RPMI7951 (cell line): Measurements from ENCODE around the gene RAB13. TPM values are rescaled to one million over a fixed set of nuclear protein-coding genes. Genes with fewer than 3 reads are reported as not detected.

Experiments used
- DNase-seq: peaks from one replicate; pipeline ENCODE4 v3.0.0-alpha.2; 2012; ENCODE audit warnings: low read depth
- total RNA-seq: library from RNA; depleted of rRNA; stranded (reverse); fragments of >200 nt; shearing (Covaris generic); gene quantifications from 2 replicates; pipeline ENCODE4 v1.2.3, GENCODE V29; 2014

RAB13 gene
- total RNA-seq, 1 experiment from 2014 or later: 41.3 TPM

- no peak for DNase-seq
Observed at GRCh38 chr1:153956997-153957715, 29.0 kb downstream of the RAB13 start.

GRCh38 chr1:153954826-153955225, 31.3 kb downstream of the RAB13 start:
- DNase-seq: no peak

GRCh38 chr1:153953859-153954365, 32.2 kb downstream of the RAB13 start:
- DNase-seq: no peak

- no peak for DNase-seq
Observed at GRCh38 chr1:153951801-153952200, 34.3 kb downstream of the RAB13 start.

- DNase-seq: no peak
Observed at GRCh38 chr1:153951183-153951582, 35.0 kb downstream of the RAB13 start.

- peak; percentile 74 for DNase-seq
Observed at GRCh38 chr1:153946622-153947241, 39.4 kb downstream of the RAB13 start, which contains the start of gene DENND4B. DENND4B (minus strand) TSS chr1:153946718; CDS start chr1:153944374, 2,344 bp downstream.

- peak; percentile 77 for DNase-seq
Observed at GRCh38 chr1:153945795-153946621, 40.1 kb downstream of the RAB13 start.

GRCh38 chr1:153945131-153945794, 40.9 kb downstream of the RAB13 start:
- DNase-seq: peak; percentile 34

- no peak for DNase-seq
Observed at GRCh38 chr1:153944827-153945117, 41.4 kb downstream of the RAB13 start.

GRCh38 chr1:153944005-153944826, 41.9 kb downstream of the RAB13 start:
- no peak for DNase-seq

- DNase-seq: no peak
Observed at GRCh38 chr1:153942766-153943549, 43.2 kb downstream of the RAB13 start.

GRCh38 chr1:153941826-153942725, 44.1 kb downstream of the RAB13 start:
- no peak for DNase-seq

GRCh38 chr1:153940756-153941155, 45.4 kb downstream of the RAB13 start:
- no peak for DNase-seq

- DNase-seq: no peak
Observed at GRCh38 chr1:153939476-153939875, 46.7 kb downstream of the RAB13 start.

- DNase-seq: no peak
Observed at GRCh38 chr1:153938996-153939395, 47.1 kb downstream of the RAB13 start.

- DNase-seq: no peak
Observed at GRCh38 chr1:153937331-153937730, 48.8 kb downstream of the RAB13 start.

- no peak for DNase-seq
Observed at GRCh38 chr1:153936011-153936802, 49.9 kb downstream of the RAB13 start.

- DNase-seq: no peak
Observed at GRCh38 chr1:153934746-153935145, 51.4 kb downstream of the RAB13 start.
